ENCODE measurements around the gene CUX1.

DNA sequence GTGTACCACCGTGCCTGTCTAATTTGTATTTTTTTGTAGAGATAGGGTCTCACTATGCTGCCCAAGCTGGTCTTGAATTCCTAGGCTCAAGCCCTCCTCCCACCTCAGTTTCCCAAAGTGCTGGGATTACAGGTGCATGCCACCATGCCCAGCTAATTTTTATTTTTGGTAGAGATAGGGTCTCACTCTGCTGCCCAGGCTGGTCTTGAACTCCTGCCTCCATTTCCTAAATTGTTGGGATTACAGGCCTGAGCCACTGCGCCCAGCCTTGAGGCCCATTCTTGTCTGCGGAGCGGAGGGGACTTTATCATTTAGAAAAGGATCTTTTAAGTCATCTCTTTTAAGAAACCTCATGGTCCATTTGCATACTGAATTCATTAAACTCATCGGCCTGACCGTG, 247.8 kb downstream of the CUX1 start:
- TF ChIP-seq, protein P1, sequence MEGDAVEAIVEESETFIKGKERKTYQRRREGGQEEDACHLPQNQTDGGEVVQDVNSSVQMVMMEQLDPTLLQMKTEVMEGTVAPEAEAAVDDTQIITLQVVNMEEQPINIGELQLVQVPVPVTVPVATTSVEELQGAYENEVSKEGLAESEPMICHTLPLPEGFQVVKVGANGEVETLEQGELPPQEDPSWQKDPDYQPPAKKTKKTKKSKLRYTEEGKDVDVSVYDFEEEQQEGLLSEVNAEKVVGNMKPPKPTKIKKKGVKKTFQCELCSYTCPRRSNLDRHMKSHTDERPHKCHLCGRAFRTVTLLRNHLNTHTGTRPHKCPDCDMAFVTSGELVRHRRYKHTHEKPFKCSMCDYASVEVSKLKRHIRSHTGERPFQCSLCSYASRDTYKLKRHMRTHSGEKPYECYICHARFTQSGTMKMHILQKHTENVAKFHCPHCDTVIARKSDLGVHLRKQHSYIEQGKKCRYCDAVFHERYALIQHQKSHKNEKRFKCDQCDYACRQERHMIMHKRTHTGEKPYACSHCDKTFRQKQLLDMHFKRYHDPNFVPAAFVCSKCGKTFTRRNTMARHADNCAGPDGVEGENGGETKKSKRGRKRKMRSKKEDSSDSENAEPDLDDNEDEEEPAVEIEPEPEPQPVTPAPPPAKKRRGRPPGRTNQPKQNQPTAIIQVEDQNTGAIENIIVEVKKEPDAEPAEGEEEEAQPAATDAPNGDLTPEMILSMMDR (IDR thresholded peaks at IDR 0.05) = no peak
- TF ChIP-seq POLR2A (IDR thresholded peaks at IDR 0.05) = no peak

Data from lower leg skin (tissue), 3 donors.